K562 (cell line): ENCODE data around the gene GRB2. TPM values are rescaled to one million over a fixed set of nuclear protein-coding genes. Genes with fewer than 3 reads are reported as not detected.
"Not testable (repeated sequence)": the region's sequence is repeated elsewhere in the genome, so short reads cannot be mapped to it uniquely, and the experiment has no call there.

Experiments
- ATAC-seq: fragments of 200-7000 bp; cut with Tn5 transposase; 3 replicates; pipeline ENCODE4 v1.9.1; 2020; ENCODE audit warnings: moderate library complexity
- BruUV-seq: library from RNA; stranded (reverse); fragments of 400-500 nt; replicated peaks from 2 replicates; lab custom pipeline; 2021; lab: Mats Ljungman, UMichigan
- CTCF ChIA-PET: fragments of 300-600 bp; formaldehyde crosslinking; extraction: SDS; loops from one replicate; lab custom pipeline; 2021; ENCODE audit warnings: low intra/inter-chr PET ratio; lab: Yijun Ruan, JAX
- POLR2A ChIA-PET: fragments of 300-600, 350-650 bp; sonication (Branson Sonifier 250); formaldehyde crosslinking; extraction: SDS; loops from one replicate; lab custom pipeline; 2021; ENCODE audit warnings: antibody characterized with exemption, inconsistent platforms; lab: Yijun Ruan, JAX
- DNase-seq, 4 experiments: peaks; one replicate each; pipeline versions ENCODE4 v3.0.0 to v3.0.0-alpha.2; 2011 to 2018; ENCODE audit warnings: low spot score in 3 of 4, mixed read lengths in 3 of 4; ENCODE audit errors: extremely low read depth in 1 of 4
- FAIRE-seq: peaks from 2 replicates; lab custom pipeline; 2011; peaks lifted over from hg19 to GRCh38; lab: Jason Lieb, UNC
- H2AFZ ChIP-seq: 2 replicates; pipeline ENCODE4 v1.6.0; 2011; ENCODE audit warnings: low read depth, low read length, control low read depth, inconsistent platforms
- H3K27ac ChIP-seq: fragments of 200-600 bp; 3 replicates; pipeline ENCODE4 v1.8.0; 2011; ENCODE audit warnings: low read depth, mild to moderate bottlenecking, control low read depth, inconsistent platforms, low read length, moderate library complexity, mixed read lengths; ENCODE audit errors: extremely low read depth
- H3K27me3 ChIP-seq, 2 experiments: fragments of 300-600 bp in 1 of 2; 2 replicates in 1 of 2; 3 replicates in 1 of 2; pipeline versions ENCODE4 v1.6.0 to v1.8.0; 2011; ENCODE audit warnings: inconsistent platforms in 2 of 2, low read length in 2 of 2, mild to moderate bottlenecking in 1 of 2, mixed read lengths in 1 of 2, moderate library complexity in 1 of 2; ENCODE audit not compliant: control insufficient read depth in 2 of 2, insufficient read depth in 2 of 2
- H3K36me3 ChIP-seq: fragments of 300-600 bp; 3 replicates; pipeline ENCODE4 v1.8.0; 2011; ENCODE audit warnings: mild to moderate bottlenecking, low read length, inconsistent platforms; ENCODE audit not compliant: control insufficient read depth, insufficient read depth
- H3K4me1 ChIP-seq, 2 experiments: fragments of 200-600 bp in 1 of 2; replicated peaks in 1 of 2; 2 replicates in 1 of 2; 3 replicates in 1 of 2; pipeline versions ENCODE4 v1.5.1 to v1.8.0; 2011; ENCODE audit warnings: inconsistent platforms in 2 of 2, low read length in 2 of 2, mild to moderate bottlenecking in 1 of 2, mixed read lengths in 1 of 2, moderate library complexity in 1 of 2; ENCODE audit not compliant: control insufficient read depth in 2 of 2, insufficient read depth in 2 of 2
- H3K4me2 ChIP-seq: 2 replicates; pipeline ENCODE4 v1.6.1; 2011; ENCODE audit warnings: low read length, control low read depth, inconsistent platforms, mixed read lengths; ENCODE audit not compliant: insufficient read depth
- H3K4me3 ChIP-seq: fragments of 200-600 bp; sonication (generic), shearing (Covaris generic); 2 replicates; pipeline ENCODE4 v1.5.1; 2016; ENCODE audit warnings: control low read depth, inconsistent platforms
- H3K79me2 ChIP-seq: fragments of 200-600 bp; 3 replicates; pipeline ENCODE4 v1.8.0; 2011; ENCODE audit warnings: low read length, inconsistent platforms; ENCODE audit not compliant: control insufficient read depth, insufficient read depth
- H3K9ac ChIP-seq, 2 experiments: 2 replicates each; pipeline versions ENCODE4 v1.6.0 to v1.6.1; 2011; ENCODE audit warnings: low read depth in 2 of 2, low read length in 2 of 2, control low read depth in 1 of 2, inconsistent platforms in 1 of 2, mild to moderate bottlenecking in 1 of 2, mixed read lengths in 1 of 2; ENCODE audit not compliant: insufficient read depth in 1 of 2
- H3K9me1 ChIP-seq: one replicate; pipeline ENCODE4 v1.6.0; 2011; ENCODE audit warnings: inconsistent platforms, mild to moderate bottlenecking, low read length, moderate library complexity; ENCODE audit not compliant: control insufficient read depth, insufficient read depth
- H3K9me3 ChIP-seq: replicated peaks from 2 replicates; pipeline ENCODE4 v1.5.1; 2011; ENCODE audit warnings: low read depth, low read length, inconsistent platforms; ENCODE audit not compliant: control insufficient read depth, insufficient read depth
- H4K20me1 ChIP-seq: replicated peaks from 2 replicates; pipeline ENCODE4 v1.6.1; 2011; ENCODE audit warnings: low read length, inconsistent platforms, mixed read lengths; ENCODE audit not compliant: control insufficient read depth, insufficient read depth
- EGR1 ChIP-seq: fragments of 450-650 bp; conservative IDR thresholded peaks from 2 replicates; pipeline ENCODE4 v1.6.1; 2017; ENCODE audit warnings: mild to moderate bottlenecking
- HNRNPLL ChIP-seq: fragments of 200-400 bp; formaldehyde crosslinking; IDR thresholded peaks from 2 replicates; pipeline ENCODE4 v1.6.1; 2017; ENCODE audit warnings: low read length, low read depth, mild to moderate bottlenecking; ENCODE audit not compliant: poor library complexity, severe bottlenecking
- IFI16 ChIP-seq: fragments of 250-450 bp; sonication (Bioruptor Pico); IDR thresholded peaks from 2 replicates; pipeline ENCODE4 v2.1.2; 2022; ENCODE audit warnings: mild to moderate bottlenecking, inconsistent platforms
- MCM2 ChIP-seq: fragments of 450-650 bp; IDR thresholded peaks from 2 replicates; pipeline ENCODE4 v1.6.1; 2017; ENCODE audit warnings: low read depth, mild to moderate bottlenecking
- MCM5 ChIP-seq: fragments of 450-650 bp; IDR thresholded peaks from 2 replicates; pipeline ENCODE4 v1.6.1; 2016; ENCODE audit warnings: low read depth
- MECOM ChIP-seq: fragments of 250-450 bp; sonication (Bioruptor Pico); IDR thresholded peaks from 2 replicates; pipeline ENCODE4 v1.8.0; 2022; ENCODE audit warnings: inconsistent platforms
- MEF2D ChIP-seq: conservative IDR thresholded peaks from 2 replicates; pipeline ENCODE4 v1.6.1; 2016; ENCODE audit warnings: low read depth, missing genetic modification characterization, missing compliant biosample characterization
- ZNF232 ChIP-seq: sonication (generic); formaldehyde crosslinking; IDR thresholded peaks from 2 replicates; pipeline ENCODE4 v1.8.0; 2022; ENCODE audit warnings: mild to moderate bottlenecking, missing genetic modification reagents
- WGBS: fragments of 100-300 bp; shearing (Covaris generic); methylation state at CpG from one replicate; pipeline ENCODE4 v1.1.6; 2016; ENCODE audit warnings: low coverage, mixed read lengths; ENCODE audit not compliant: insufficient coverage; ENCODE audit errors: missing lambda C conversion rate; 5-methylcytosine and 5-hydroxymethylcytosine counted together
- in situ Hi-C: fragments of 300-500 bp; cut with MboI; formaldehyde crosslinking; loops from 4 replicates; pipeline ENCODE4 v1.15.0; 2018; ENCODE audit warnings: inconsistent platforms, mixed read lengths
- intact Hi-C: fragments of 100-400 bp; cut with micrococcal nuclease; formaldehyde crosslinking; loops from 2 replicates; pipeline ENCODE4 v1.14.2; 2022
- polyA plus RNA-seq, 8 experiments: library from polyadenylated mRNA; depleted of rRNA in 4 of 8; stranded (reverse) in 5 of 8; unstranded in 3 of 8; fragments of >200 nt; fragmentation: Nextera tagmentation in 2 of 8; fragmentation: Illumina TruSeq in 1 of 8; extraction: Ambion mirVana in 2 of 8; extraction: Trizol in 1 of 8; gene quantifications; 2 replicates each; pipeline versions ENCODE4 v1.2.1 to v1.2.3, GENCODE V29; 2011 to 2014; ENCODE audit warnings: inconsistent platforms in 1 of 8, missing spikeins in 1 of 8
- total RNA-seq, 7 experiments: library from RNA; depleted of rRNA in 6 of 7; stranded (reverse); fragments of >200 nt in 6 of 7; fragmentation: Illumina TruSeq in 2 of 7; extraction: Trizol in 2 of 7; gene quantifications; 2 replicates each; pipeline versions ENCODE4 v1.2.1 to v1.2.3, GENCODE V29; 2011 to 2021; ENCODE audit warnings: low replicate concordance in 1 of 7
- TF ChIP-seq, protein P1 (sequence below), 2 experiments: fragments of 450-650 bp in 1 of 2; sonication (generic) in 1 of 2; formaldehyde crosslinking in 1 of 2; IDR thresholded peaks in 1 of 2; conservative IDR thresholded peaks in 1 of 2; 2 replicates each; pipeline versions ENCODE4 v1.6.1 to v1.8.1; 2016 to 2023; ENCODE audit warnings: mild to moderate bottlenecking in 2 of 2, moderate library complexity in 2 of 2, inconsistent platforms in 1 of 2, missing genetic modification reagents in 1 of 2
- TF ChIP-seq, protein P2 (sequence below), 2 experiments: fragments of 450-650 bp; IDR thresholded peaks; 2 replicates each; pipeline ENCODE4 v1.6.1; 2018; ENCODE audit warnings: mild to moderate bottlenecking in 2 of 2, low read depth in 1 of 2; ENCODE audit not compliant: partially characterized antibody in 2 of 2

The GRB2 gene
- total and polyA plus RNA-seq, 9 of the 15 experiments (the other 6 are each of a cell fraction or from before 2014, with no cell fraction given) = 57.2 to 136 (median 84.8) TPM

- not testable (repeated sequence) for H3K4me2 ChIP-seq, H3K79me2 ChIP-seq, H3K27me3 ChIP-seq, H3K9me3 ChIP-seq
- TF ChIP-seq EGR1 = peak; percentile 57
- TF ChIP-seq, protein P1, sequence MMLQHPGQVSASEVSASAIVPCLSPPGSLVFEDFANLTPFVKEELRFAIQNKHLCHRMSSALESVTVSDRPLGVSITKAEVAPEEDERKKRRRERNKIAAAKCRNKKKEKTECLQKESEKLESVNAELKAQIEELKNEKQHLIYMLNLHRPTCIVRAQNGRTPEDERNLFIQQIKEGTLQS (IDR thresholded peaks at IDR 0.05) = peak; percentile 42
- TF ChIP-seq, protein P1 (CRISPR knock-in tag; conservative IDR thresholded peaks at IDR 0.05) = not testable (repeated sequence)
- TF ChIP-seq, all 486 proteins: peak for 2; not testable (repeated sequence) for 484
- H3K4me1 ChIP-seq, FAIRE-seq, H3K9me1 ChIP-seq, in situ Hi-C loops, H3K4me3 ChIP-seq, H3K27ac ChIP-seq, CTCF ChIA-PET, H3K9ac ChIP-seq, DNase-seq, H4K20me1 ChIP-seq, ATAC-seq, BruUV-seq, H2AFZ ChIP-seq: not testable (repeated sequence)
- WGBS = 88% methylated on average over 4 of the region's 4 CpGs
- peaks cover 67% of the 10 kb centered on the region for H3K36me3 ChIP-seq
- POLR2A ChIA-PET = interaction anchor here (1.2 to 1.8 kb wide), 2 partner anchors 9 kb away, joined by 8 to 9 read pairs; partner anchors contain the start of genes MIF4GD and SLC25A19
- intact Hi-C loops = loop anchor here (10.0 kb wide), 1 partner anchor 245 kb away; the partner anchor contains the start of gene LLGL2
These were observed 125.3 kb downstream of the GRB2 start for GRCh38 chr17:75280189-75280588.

DNA sequence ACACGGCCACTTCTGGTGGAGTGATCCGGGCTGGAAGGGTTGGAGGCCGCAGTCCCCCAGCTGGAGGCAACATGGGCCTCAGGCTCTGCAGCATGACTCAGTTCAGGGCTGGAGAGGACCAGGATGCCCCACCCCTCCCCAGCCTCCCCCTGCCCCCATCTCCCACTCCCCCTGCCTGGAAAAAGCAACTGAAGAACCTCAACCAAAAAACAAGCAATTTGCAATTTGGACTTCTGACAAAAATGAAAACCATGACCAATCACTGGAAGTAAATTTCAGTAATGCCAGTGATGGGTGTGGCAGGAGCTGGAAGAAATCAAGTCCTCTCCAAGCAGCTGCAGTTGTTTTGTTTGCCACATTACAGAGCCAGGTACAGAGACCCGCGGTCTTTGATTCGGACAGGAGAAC, 127.8 kb downstream of the GRB2 start:
- DNase-seq = peak in 2 of 4 experiments; percentile 18 to 25
- BruUV-seq = no TSS peak
- no peak overlapping the region for H3K27ac ChIP-seq
- no peak overlapping the region for H3K4me2 ChIP-seq
- H4K20me1 ChIP-seq = no peaks in the 10 kb centered on the region
- ATAC-seq = no peak
- no peak overlapping the region for H2AFZ ChIP-seq
- H3K4me1 ChIP-seq = peaks cover 3 to 6% of the 10 kb centered on the region in 2 experiments; a peak in 3 of 5 replicates
- H3K36me3 ChIP-seq = peaks cover 74% of the 10 kb centered on the region
- in situ Hi-C loops (no loop called here), intact Hi-C loops (no loop called here)
- H3K27me3 ChIP-seq = no peaks in the 10 kb centered on the region
- H3K9me1 ChIP-seq = no peaks in the 10 kb centered on the region
- CTCF ChIA-PET = no interaction called here
- no peak overlapping the region for H3K4me3 ChIP-seq
- FAIRE-seq = no peak
- H3K9ac ChIP-seq = no peak overlapping the region
- H3K9me3 ChIP-seq = no peaks in the 10 kb centered on the region
- POLR2A ChIA-PET = interaction anchor here (0.6 to 1.5 kb wide), 4 partner anchors 9 to 178 kb away, joined by 3 to 6 read pairs (median 4); partner anchors contain the start of gene SLC25A19
- peaks cover 8% of the 10 kb centered on the region; the same call in 2 of the 3 replicates for H3K79me2 ChIP-seq
- WGBS = 98% methylated on average over 3 of the region's 6 CpGs
- TF ChIP-seq MECOM (CRISPR knock-in tag) = no peak
- no peak for TF ChIP-seq MCM2
- TF ChIP-seq, protein P2, sequence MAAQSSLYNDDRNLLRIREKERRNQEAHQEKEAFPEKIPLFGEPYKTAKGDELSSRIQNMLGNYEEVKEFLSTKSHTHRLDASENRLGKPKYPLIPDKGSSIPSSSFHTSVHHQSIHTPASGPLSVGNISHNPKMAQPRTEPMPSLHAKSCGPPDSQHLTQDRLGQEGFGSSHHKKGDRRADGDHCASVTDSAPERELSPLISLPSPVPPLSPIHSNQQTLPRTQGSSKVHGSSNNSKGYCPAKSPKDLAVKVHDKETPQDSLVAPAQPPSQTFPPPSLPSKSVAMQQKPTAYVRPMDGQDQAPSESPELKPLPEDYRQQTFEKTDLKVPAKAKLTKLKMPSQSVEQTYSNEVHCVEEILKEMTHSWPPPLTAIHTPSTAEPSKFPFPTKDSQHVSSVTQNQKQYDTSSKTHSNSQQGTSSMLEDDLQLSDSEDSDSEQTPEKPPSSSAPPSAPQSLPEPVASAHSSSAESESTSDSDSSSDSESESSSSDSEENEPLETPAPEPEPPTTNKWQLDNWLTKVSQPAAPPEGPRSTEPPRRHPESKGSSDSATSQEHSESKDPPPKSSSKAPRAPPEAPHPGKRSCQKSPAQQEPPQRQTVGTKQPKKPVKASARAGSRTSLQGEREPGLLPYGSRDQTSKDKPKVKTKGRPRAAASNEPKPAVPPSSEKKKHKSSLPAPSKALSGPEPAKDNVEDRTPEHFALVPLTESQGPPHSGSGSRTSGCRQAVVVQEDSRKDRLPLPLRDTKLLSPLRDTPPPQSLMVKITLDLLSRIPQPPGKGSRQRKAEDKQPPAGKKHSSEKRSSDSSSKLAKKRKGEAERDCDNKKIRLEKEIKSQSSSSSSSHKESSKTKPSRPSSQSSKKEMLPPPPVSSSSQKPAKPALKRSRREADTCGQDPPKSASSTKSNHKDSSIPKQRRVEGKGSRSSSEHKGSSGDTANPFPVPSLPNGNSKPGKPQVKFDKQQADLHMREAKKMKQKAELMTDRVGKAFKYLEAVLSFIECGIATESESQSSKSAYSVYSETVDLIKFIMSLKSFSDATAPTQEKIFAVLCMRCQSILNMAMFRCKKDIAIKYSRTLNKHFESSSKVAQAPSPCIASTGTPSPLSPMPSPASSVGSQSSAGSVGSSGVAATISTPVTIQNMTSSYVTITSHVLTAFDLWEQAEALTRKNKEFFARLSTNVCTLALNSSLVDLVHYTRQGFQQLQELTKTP (IDR thresholded peaks at IDR 0.05; ENCODE audit: low read depth in 1 of 2, partially characterized antibody in 2 of 2) = no peak
- TF ChIP-seq HNRNPLL = no peak
- TF ChIP-seq ZNF232 (CRISPR knock-in tag) = no peak
- no peak for TF ChIP-seq IFI16 (CRISPR knock-in tag)
- no peak for TF ChIP-seq MCM5
- no peak for TF ChIP-seq MEF2D (tag)
